Large intestine (tissue), 3 donors: Measurements from ENCODE around the gene KDM1B. TPM values are rescaled to one million over a fixed set of nuclear protein-coding genes. Genes with fewer than 3 reads are reported as not detected.
A peak's percentile ranks its signal among the peaks of the same experiment; 100 is the strongest.

ENCODE experiments used
- DNase-seq, 2 donors: peaks; one replicate each; pipeline versions ENCODE4 v3.0.0 to v3.0.0-alpha.2; 2013
- H3K27ac ChIP-seq: one replicate; pipeline ENCODE4 v1.5.1; 2013; ENCODE audit warnings: low read length
- H3K27me3 ChIP-seq: 2 replicates; pipeline ENCODE4 v1.6.1; 2013; ENCODE audit warnings: low read length; ENCODE audit not compliant: control insufficient read depth, insufficient read depth
- H3K36me3 ChIP-seq: 2 replicates; pipeline ENCODE4 v1.6.1; 2013; ENCODE audit warnings: low read length; ENCODE audit not compliant: control insufficient read depth, insufficient read depth
- H3K4me1 ChIP-seq: one replicate; pipeline ENCODE4 v1.6.1; 2013; ENCODE audit warnings: low read length; ENCODE audit not compliant: control insufficient read depth, insufficient read depth
- H3K4me3 ChIP-seq: one replicate; pipeline ENCODE4 v1.5.1; 2013; ENCODE audit warnings: low read length
- H3K9me3 ChIP-seq: one replicate; pipeline ENCODE4 v1.6.1; 2013; ENCODE audit warnings: mild to moderate bottlenecking, low read depth, low read length, moderate library complexity; ENCODE audit not compliant: control insufficient read depth
- WGBS: methylation state at CpG from one replicate; pipeline ENCODE4 v1.1.5; 2013; ENCODE audit warnings: low lambda C conversion rate; ENCODE audit not compliant: insufficient coverage; 5-methylcytosine and 5-hydroxymethylcytosine counted together
- polyA plus RNA-seq: library from polyadenylated mRNA; unstranded; fragments of 120-200 nt; gene quantifications from one replicate; pipeline ENCODE4 v1.2.1, GENCODE V29; 2013

KDM1B gene
- polyA plus RNA-seq, 1 donor: 11.4 TPM

DNA sequence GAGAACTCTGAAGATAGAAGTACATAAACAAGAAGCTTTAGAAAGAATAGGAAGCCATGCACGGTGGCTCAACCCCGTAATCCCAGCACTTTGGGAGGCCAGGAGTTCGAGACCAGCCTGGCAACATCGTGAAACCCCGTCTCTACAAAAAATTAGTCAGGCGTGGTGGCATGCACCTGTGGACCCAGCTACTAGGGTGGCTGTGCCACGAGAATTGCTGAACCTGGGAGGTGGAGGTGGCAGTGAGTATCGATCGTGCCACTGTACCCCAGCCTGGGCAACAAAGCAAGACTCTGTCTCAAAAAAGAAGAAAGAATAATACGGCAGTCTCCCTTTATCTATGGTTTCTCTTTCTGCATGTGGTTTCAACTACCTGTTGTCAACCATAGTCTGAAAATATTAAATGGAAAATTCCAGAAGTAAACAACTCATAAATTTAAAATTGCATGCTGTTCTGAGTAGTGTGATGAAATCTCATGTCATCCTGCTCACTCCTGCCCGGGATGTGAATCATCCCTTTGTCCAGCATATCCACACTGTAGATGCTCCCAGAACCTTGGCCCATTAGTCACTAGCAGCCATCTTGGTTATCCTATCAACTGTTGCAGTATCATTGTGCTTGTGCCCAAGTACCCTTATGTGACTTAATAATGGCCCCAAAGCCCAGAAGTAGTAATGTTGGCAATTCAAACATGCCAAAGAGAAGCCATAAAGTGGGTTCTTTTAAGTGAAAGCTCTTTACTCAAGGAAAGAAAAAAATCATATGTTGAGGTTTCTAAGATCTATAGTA lies 87.0 kb downstream of the KDM1B start:
- no peak overlapping the region for H3K4me3 ChIP-seq
- no CpG with 5 or more reads among the region's 11 CpGs for WGBS
- H3K27ac ChIP-seq: no peak overlapping the region
- no peaks in the 10 kb centered on the region for H3K9me3 ChIP-seq
- no peaks in the 10 kb centered on the region for H3K4me1 ChIP-seq
- peaks cover 38% of the 10 kb centered on the region for H3K36me3 ChIP-seq
- no peak for DNase-seq
- no peaks in the 10 kb centered on the region for H3K27me3 ChIP-seq

DNA sequence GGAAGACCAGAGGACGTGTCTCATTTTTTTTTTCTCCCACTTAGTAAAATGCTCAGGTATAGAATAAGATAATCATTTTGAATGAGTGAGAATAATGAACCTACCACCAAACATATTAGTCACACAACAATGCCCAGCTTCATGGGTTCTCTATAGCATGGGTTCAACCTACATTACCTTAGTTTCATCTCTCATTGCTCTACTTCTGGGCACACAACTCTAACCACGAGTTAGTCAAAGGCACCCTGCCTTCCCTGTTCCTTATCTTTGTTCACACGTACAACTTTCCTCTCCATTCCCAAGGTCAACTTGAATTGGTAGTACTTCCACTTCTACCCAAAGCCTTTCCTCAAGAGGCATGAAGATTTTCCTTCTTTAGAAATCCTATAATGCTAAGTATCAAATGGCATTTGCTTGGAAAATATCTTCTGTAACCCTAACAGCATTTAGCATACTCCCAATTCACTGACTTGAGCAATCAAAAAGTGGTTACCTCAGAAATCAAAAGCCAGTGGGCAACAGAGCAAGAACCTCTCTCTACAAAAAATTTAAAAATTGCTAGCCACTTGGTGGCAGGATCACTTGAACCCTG lies 88.2 kb downstream of the KDM1B start:
- no CpG with 5 or more reads among the region's 3 CpGs for WGBS
- Histone ChIP-seq H3K4me1 (no peaks in the 10 kb centered on the region), H3K9me3 (no peaks in the 10 kb centered on the region), H3K27me3 (no peaks in the 10 kb centered on the region), H3K36me3 (peaks cover 42% of the 10 kb centered on the region), H3K27ac (no peak overlapping the region), H3K4me3 (no peak overlapping the region)
- DNase-seq: peak in 1 of 2 donors; percentile 31

DNA sequence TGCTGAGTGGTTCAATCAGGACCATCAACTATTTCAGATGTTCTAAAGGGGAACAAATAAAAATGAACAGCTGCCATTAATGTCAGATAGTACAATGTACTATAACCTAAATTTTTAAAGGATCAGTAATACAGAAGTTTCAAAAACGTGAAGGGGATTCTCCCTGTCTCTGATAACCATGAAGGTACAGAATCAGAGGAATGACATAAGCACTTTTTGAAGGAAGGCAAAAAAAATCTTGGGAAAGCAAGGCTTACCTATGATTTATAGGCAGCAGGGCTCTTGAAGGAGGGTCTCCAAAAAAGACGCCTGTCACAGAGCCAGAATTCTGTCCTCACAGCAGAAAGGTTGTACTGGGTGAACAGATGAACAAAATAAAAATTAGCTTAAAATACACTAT lies 89.0 kb downstream of the KDM1B start:
- Histone ChIP-seq H3K27ac (no peak overlapping the region), H3K4me1 (no peaks in the 10 kb centered on the region), H3K36me3 (peaks cover 47% of the 10 kb centered on the region), H3K4me3 (no peak overlapping the region), H3K9me3 (no peaks in the 10 kb centered on the region), H3K27me3 (no peaks in the 10 kb centered on the region)
- no peak for DNase-seq
- 100% methylated on average over 2 of the region's 2 CpGs for WGBS

DNA sequence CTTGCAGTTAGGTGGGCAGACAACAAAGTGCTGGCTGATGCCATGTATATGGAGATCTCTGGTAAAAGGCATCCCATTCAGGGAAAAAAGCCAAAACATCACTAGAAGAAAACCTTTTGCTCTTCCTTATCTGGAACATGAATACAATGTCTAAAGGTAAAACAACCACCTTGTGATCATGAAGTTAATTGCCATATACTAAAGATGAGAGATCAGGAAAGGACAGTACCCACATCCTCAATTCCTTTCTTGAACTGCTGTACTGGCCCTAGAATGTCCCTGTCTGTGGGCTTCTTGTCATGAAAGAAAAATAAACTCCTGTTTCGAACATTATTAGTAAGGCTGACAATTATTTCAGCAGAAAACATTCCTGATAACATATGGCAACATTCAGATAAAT lies 89.9 kb downstream of the KDM1B start:
- no peaks in the 10 kb centered on the region for H3K9me3 ChIP-seq
- DNase-seq: peak in 1 of 2 donors; percentile 32
- no peak overlapping the region for H3K27ac ChIP-seq
- peaks cover 52% of the 10 kb centered on the region for H3K36me3 ChIP-seq
- H3K27me3 ChIP-seq: no peaks in the 10 kb centered on the region
- WGBS: no CpG with 5 or more reads among the region's 1 CpG
- no peak overlapping the region for H3K4me3 ChIP-seq
- H3K4me1 ChIP-seq: no peaks in the 10 kb centered on the region

DNA sequence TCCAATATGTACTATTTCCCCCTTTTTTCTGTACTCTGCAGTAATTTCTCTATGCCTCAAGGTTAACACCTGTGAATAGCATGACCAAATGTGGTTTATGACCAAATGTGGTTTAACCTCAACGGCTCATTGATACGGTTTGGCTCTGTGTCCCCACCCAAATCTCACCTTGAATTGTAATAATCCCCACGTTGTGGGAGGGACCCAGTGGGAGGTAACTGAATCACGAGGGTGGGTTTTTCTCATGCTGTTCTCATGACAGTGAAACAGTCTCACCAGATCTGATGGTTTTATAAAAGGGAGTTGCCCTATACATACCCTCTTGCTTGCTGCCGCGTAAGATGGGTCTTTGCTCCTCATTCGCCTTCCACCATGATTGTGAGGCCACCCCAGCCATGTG lies 90.4 kb downstream of the KDM1B start:
- no CpG with 5 or more reads among the region's 7 CpGs for WGBS
- no peak overlapping the region for H3K4me3 ChIP-seq
- DNase-seq: no peak
- no peaks in the 10 kb centered on the region for H3K9me3 ChIP-seq
- H3K4me1 ChIP-seq: no peaks in the 10 kb centered on the region
- H3K27me3 ChIP-seq: no peaks in the 10 kb centered on the region
- peaks cover 52% of the 10 kb centered on the region for H3K36me3 ChIP-seq
- H3K27ac ChIP-seq: no peak overlapping the region

DNA sequence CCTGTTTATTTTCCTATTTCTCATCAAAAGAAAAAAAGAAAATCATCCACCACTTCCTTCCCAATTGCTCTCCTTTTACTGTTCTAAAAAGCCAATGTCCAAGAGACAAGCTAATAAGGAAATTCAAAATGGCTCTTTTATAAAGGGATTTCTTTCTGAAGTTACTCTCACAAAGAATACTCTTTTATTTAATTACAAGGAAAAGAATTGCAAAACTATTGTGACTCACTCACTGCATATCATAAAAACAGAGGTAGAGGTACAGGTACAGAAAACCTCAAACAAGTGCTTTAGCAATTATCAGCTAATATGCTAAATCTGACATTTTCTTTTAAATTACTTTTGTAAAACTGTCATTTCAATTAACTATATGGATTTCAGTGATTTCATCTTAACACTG lies 91.0 kb downstream of the KDM1B start:
- no peaks in the 10 kb centered on the region for H3K9me3 ChIP-seq
- peaks cover 49% of the 10 kb centered on the region for H3K36me3 ChIP-seq

DNA sequence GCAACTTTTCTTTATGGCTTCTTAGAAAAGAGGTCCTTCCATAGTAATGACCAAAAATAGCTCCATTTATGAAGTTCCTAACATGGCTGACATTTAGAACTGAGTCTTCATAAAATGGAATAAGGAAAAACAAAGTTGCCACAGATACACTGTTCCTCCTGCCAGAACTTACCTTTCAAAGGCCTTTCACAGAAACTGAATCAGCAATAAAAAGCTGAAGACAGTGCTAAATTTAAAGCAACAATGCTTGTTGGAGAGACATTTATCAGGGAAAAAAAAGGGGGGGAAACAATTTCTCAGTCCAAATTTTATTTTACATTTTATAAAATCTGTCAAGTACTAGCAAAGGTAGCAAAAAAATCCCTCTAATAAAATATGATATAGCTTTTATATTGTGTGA lies 91.8 kb downstream of the KDM1B start:
- Histone ChIP-seq H3K9me3 (no peaks in the 10 kb centered on the region), H3K36me3 (peaks cover 50% of the 10 kb centered on the region), H3K27me3 (no peaks in the 10 kb centered on the region), H3K27ac (peak overlapping the region; percentile 22), H3K4me3 (no peak overlapping the region), H3K4me1 (no peaks in the 10 kb centered on the region)
- no peak for DNase-seq

More for the DNA sequence above, 91.0 kb downstream of the KDM1B start:
- no peaks in the 10 kb centered on the region for H3K4me1 ChIP-seq
- H3K27ac ChIP-seq: peak overlapping the region; percentile 22
- no peak for DNase-seq
- no peaks in the 10 kb centered on the region for H3K27me3 ChIP-seq
- no peak overlapping the region for H3K4me3 ChIP-seq

DNA sequence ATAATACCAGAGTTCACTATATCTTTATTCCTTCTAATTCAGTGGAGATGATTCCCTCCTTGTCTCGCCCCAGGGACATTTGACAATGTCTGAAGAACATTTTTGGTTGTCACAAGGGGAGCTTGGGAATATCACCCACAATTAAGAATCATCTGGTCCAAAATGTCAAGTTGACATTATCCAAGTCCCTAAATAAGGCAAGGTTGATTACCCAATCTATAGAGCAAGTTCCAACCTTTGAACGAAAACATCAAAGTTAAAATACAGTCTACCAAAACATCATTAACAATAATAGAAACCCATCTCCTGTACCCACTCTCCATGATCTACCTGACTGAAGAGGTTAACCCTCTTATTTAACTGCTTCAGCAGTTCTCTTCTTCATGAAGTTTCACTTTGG lies 93.5 kb downstream of the KDM1B start:
- no peak overlapping the region for H3K4me3 ChIP-seq
- DNase-seq: no peak
- H3K36me3 ChIP-seq: peaks cover 46% of the 10 kb centered on the region
- no peak overlapping the region for H3K27ac ChIP-seq
- no peaks in the 10 kb centered on the region for H3K27me3 ChIP-seq
- no peaks in the 10 kb centered on the region for H3K4me1 ChIP-seq
- WGBS: no CpG with 5 or more reads among the region's 2 CpGs
- H3K9me3 ChIP-seq: no peaks in the 10 kb centered on the region

DNA sequence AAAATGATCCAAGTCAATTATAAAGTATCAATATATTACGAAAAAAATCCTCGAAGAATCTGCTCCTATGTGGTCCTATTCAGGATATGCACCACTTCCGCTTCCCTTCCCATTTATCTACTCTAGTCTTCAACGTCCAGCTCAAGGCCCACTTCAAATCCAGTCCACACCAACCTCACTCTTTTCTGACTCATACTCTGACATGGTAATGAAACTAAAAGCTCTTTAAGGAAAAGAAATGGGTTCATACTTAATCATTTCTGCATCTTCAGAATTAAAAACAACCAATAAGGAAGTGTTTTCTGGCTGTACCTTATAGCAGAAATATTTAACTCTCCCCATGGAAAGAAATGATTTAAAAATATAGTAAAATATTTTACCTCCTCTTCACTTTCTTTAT lies 94.0 kb downstream of the KDM1B start:
- 100% methylated on average over 2 of the region's 4 CpGs for WGBS
- no peaks in the 10 kb centered on the region for H3K4me1 ChIP-seq
- DNase-seq: no peak
- H3K4me3 ChIP-seq: no peak overlapping the region
- no peak overlapping the region for H3K27ac ChIP-seq
- no peaks in the 10 kb centered on the region for H3K9me3 ChIP-seq
- no peaks in the 10 kb centered on the region for H3K27me3 ChIP-seq
- H3K36me3 ChIP-seq: peaks cover 51% of the 10 kb centered on the region

DNA sequence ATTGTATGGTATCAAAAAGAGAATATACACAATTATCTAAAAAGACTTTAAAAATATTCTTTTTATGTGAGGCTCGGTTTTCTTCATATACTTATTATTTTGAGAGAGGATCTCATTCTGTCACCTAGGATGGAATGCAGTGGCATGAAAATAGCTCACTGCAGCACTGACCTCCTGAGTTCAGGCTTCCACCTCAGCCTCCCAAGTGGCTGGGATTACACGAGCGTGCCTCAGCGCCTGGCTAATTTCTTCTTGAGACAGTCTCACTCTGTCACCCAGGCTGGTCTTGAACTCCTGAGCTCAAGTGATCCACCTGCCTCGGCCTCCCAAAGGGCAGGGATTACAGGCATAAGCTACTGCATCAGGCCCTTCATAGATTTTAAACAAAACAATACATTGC lies 98.4 kb downstream of the KDM1B start:
- Histone ChIP-seq H3K9me3 (no peaks in the 10 kb centered on the region), H3K4me3 (no peak overlapping the region), H3K27ac (no peak overlapping the region), H3K36me3 (peaks cover 51% of the 10 kb centered on the region), H3K4me1 (no peaks in the 10 kb centered on the region), H3K27me3 (no peaks in the 10 kb centered on the region)
- DNase-seq: no peak
- WGBS: 83% methylated on average over 1 of the region's 5 CpGs

DNA sequence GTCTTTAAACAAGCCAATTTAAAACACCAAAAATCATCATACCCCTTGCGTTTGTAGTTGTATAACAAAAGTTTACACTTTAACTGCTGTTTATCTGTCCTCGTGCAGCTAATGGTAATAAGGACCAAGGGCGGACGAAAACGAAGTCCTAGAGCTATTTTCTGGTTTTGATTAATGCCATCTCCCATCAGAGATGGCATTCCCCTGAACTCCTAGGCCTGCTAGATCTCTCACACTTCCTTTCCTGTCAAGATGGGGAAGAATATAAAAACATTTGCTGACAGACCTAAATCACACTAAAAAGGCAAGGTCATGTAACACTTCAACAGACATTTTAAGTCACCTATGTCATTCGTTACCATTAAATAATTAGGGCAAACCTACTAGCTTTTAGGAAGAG lies 99.6 kb downstream of the KDM1B start:
- no peaks in the 10 kb centered on the region for H3K4me1 ChIP-seq
- H3K27ac ChIP-seq: no peak overlapping the region
- H3K4me3 ChIP-seq: no peak overlapping the region
- H3K9me3 ChIP-seq: no peaks in the 10 kb centered on the region
- peaks cover 41% of the 10 kb centered on the region for H3K36me3 ChIP-seq
- WGBS: 65% methylated on average over 4 of the region's 6 CpGs
- no peaks in the 10 kb centered on the region for H3K27me3 ChIP-seq
- no peak for DNase-seq
